Measurements from ENCODE around the gene CCL4.
"Not testable (repeated sequence)": the region's sequence is repeated elsewhere in the genome, so short reads cannot be mapped to it uniquely, and the experiment has no call there.

The CCL4 gene

DNA sequence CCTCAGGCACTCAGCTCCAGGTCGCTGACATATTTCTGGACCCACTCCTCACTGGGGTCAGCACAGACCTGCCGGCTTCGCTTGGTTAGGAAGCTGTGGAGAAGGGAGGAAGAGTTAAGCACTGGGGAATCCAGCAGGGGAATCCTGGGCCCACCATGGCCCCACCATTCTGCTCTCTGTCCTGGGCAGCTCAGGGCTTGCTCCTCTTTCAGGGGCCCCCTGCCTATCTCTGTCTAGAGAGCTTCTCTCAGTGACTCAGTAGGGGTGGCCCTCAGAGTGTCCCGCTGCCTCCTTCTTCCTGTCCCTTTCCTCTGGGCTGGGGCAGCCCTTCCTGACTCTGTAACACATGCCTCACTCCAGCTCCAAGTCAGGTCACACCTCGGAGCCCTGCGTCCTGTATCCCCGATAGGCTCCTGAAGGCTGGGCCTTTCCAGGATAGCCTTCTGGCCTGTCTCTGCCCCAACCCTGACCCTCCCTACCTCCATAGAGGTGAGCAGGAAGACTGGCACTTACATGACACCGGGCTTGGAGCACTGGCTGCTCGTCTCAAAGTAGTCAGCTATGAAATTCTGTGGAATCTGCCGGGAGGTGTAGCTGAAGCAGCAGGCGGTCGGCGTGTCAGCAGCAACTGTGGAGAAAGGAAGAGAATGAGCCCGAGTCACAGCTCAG is 14.8 kb upstream of the CCL4 start:
- no peak for DNase-seq

DNA sequence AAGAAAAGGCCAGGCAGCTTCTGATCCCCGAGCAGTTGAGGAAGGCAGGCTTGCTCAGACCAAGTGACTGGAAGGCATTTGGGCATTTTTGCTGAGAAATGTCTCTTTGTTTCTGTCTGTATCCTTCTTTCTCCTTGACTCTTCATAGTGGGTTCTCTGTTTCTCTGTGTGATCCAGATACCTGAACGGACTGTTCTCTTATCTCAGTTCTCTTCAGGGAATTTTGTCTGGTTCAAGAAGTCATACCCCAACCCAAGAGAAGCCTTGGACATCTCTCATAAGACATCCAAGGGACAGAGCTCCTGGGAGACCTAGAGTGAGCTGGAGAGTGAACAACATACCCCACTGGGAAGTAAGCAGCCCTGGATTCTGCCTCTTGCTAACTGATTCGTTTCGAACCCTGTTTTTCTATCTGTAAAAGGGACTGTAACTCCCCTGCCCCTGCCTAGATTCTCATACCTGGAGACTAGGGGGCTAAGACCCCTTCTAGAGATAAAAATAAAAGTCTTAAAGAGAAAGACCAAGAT is 14.2 kb upstream of the CCL4 start:
- no peak for DNase-seq

DNA sequence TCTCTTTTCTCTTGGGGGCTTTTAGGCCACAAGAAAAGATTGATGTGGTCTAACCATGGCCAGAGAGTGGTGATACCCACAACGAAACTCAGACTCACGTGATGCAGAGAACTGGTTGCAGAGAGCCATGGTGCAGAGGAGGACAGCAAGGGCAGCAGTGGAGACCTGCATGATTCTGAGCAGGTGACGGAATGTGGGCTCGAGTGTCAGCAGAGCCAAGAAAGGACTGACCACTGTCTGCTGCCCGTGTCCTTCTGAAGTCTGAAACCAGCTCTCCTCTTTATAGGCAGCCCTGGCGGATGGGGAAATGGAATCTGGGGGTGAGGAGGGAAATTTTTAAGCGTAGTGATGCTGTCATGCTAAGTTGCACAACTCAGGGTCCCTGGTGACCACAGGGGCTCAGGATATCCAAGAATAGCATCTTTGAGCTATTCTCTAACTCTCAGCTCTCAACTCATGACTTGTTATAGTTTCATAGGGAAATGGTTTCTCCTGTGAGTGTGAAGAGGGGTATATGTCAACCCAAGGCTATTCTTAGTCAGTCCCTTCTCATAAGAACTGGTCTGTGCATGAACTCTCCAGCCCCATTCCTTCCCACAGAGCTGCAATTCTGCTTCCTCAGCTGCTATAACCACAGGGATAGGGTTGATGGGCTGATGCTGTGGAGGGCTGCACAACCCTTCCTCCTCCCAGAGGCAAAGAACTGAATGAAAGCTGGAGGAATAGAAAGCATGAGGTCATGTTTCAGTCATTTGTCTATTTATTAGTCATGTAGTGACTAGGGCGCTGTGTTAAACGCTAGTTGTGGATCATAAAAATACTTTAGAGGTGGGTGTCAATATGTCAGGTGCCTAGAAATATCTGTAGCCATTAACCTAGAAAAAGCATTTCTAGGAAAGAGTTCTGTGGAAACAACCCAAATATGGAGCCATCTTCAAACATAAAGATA is 13.5 kb upstream of the CCL4 start, which contains the start of gene CCL3:
Gene CCL3, minus strand, starts transcription at position 256 of the 949 bp plus-strand sequence. Its CDS starts 85 bp downstream, at position 171.
- no peak for DNase-seq

DNA sequence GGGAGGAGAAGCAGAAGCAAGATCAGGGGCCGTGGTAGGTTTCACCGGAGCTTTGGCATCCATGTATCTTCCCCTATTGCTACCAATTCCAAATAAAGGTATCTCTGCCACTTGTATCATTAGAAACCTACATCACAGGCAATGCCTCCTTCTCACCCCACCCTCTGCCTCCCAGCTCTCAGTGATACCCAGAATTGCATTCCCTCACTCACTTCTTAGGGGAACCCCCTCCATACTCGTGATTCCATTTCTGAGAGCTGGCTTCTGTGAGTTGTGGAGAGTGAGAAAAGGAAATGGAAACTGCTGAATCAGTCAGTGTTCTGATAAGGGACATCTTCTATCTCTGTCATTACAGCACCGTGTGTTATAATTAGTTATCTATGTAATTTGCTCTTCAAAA is 11.4 kb upstream of the CCL4 start:
- DNase-seq = no peak

DNA sequence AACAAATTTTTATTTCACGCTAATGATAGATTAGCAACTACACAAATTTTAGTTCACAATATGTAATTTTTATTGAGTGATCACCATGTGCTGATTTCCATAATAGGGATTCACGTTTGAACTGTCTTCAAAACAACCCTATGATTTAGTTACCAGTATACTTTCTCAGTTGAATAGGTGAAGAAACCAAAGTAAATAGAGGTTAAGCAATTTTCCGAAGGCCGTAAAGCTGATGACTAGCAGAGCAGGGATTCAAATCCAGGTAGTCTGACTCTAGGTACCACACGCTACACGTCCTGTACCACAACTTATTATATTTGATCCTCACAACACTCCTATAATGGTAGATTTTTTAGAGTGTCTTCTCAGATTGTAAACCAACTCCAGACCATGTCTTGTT is 10.9 kb upstream of the CCL4 start:
- not testable (repeated sequence) for DNase-seq

DNA sequence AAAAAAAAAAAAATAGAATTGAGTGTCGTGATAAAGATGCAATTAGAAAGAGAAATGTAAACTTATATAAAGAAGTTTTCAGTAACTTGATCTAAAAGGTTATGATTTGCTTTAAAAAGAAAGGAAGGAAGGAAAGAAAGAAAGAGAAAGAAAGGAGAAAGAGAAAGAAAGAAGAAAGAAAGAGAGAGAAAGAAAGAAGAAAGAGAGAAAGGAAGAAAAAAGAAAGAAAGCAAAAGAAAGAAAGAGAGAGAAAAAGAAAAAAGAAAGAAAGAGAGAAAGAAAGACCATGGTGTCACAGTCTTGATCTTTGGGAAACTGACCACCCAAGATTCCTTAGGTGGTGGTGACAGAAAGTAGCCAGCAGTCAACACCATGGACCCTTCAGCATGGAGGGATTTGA is 9.4 kb upstream of the CCL4 start:
- DNase-seq = no peak

DNA sequence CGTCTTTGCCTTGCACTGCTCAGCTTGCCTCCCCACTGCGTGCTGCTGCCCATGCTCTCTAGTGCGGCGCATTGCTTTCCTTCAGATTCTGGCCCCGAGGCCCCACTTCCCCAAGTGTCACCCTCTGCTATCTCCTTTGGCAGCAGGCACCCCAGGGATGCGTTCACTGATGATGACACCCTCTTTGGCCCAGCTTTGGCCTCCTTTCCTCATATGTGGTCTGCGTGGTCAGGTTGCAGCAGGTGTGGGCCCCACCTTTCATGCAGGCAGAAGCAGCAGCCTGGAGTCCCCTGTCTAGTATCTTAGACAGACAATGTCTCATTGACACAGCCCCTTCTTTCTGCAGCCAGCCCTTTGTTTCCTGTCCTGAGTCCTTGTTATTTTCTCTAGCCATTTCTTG is 8.9 kb upstream of the CCL4 start:
- no peak for DNase-seq

DNA sequence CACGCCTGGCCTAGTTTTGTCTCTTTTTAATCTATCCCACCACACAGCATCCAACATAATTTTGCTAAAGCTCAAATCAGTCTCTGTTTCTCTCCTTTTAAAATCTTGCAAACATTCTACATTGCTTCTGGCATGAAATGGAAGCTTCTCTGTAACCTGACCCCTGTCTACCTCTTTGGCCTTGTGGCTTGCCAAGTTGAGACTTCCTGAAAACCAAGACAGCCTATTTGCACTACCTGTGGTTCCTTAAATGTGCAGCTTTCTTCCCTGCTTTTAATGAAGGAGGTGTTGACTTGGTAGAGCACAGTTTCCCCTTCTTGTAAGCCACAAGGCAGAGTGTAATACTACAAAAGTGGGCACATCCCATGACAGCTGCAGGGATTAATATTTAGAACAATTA is 7.6 kb upstream of the CCL4 start:
- DNase-seq = no peak

DNA sequence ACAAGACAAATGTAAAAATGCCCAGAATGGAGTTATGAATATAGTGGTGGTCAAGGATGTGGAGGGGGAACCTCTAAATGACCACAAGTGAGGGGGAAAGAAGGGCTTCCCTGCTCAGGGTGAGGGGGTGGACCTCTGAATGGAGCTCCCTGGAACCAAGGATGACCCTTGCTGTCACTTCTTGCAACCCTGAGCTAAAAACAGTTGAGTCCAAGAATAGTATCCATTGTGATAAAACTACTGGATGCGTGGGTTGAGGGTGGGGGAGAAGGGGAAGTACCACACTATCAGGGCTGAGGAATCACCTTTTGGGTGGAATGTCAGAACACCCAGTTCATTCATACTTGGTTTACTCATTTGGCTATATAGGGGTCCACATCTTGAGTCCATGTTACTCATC is 4.6 kb upstream of the CCL4 start:
- not testable (repeated sequence) for DNase-seq

DNA sequence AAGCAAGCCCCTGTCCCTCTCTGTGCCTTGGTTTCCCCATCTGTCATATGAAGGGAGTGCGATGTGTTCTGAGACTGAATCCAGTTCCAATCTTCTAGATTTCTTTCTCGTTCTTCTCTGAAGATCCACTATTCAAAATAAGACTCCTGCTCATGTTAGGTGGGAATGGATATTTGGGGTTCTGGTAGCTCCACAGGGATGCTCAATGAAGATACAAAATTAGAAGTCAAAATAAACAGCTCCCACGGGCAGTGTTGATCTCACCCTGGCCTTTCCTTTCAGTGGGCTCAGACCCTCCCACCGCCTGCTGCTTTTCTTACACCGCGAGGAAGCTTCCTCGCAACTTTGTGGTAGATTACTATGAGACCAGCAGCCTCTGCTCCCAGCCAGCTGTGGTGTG is 619 bp downstream of the CCL4 start:
- not testable (repeated sequence) for DNase-seq

DNA sequence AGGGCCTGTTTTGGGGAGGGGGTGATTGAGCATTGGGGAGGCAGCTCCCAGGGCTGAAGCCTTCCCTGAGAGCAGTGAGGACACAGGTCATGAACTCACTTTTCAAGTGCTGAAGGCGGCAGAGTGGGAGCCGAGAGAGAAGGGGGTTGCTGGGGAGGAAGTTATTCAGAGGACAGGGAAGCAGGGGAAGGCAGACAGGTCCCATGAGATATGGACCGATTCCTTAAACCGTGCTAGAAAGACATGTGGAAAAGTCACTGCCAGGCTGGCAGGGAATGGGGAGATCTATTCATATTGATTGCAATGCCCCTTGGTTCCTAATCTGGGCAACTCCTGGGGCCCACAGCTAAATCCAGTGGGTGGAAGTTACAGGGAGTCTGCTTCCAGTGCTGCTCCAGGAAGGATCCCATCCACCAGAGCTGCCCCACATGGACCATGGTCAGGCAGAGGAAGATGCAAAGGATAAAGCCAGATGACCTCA is 1.1 kb downstream of the CCL4 start:
- no peak for DNase-seq

DNA sequence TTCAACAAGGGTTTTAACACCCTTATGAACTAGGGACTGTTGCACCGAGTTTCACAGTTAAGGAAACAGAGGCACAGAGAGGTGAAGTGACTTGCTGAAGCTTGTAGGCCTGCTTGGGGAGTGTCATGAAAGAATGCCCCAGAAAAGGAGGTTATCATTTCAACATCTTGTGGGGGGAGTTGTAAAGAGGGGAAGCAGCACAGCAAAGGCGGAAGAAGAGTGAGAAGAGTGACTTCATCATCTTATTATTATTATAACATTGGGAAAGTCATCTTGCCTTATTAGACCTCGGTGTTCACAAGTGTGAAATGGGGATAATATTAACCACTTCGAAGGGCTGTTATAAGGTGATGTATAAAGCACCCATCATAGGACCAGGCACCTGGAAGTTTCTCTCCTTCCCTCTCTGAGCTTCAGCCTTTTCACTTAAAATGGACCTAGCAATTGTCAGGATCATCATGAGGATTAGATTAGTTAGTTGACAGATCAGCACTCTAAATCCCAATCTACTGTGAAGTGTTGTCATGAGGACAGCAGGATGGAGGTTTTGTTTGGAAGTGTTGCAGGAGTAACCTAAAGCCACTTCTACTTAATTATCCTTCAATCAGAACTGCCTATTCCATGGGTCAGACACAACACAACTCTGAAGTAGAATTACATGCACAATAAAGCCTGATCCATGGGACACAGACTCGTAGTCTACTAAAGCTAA is 2.3 kb downstream of the CCL4 start:
- DNase-seq = no peak

DNA sequence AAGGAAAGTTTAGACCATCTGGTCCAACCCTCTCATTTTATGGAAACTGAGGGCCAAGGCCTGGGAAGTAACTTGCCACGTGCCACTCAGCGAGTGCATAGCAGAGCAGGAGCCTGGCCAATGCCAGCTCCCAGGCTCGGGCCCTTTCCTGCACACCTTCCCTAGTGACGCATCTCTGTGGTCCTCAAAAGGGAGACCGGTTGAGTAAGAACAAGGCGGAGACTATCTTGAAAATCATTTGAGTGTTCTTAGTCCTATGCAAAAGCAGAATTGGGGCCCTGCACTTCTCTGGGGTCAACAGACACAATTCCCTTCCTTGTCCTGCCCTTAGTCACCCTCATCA is 2.8 kb downstream of the CCL4 start:
- no peak for DNase-seq

DNA sequence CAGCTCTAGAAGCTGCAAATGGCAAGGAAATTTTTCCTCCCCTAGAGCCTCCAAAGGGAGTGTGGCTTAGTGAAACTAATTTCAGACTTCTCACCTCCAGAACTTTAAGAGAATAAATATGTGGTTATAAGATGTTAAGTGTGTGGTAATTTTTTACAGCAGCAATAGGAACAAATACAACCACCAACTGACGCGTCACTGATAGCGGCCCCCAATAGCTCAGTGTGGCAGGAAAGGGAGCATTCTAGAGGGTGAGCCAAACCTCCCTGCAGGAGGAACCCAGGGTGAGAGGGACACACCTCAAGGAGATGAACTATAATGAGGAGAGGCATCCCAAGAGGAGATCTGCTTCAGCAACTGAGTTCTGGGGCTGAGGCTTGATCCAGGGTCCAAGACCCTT is 4.0 kb downstream of the CCL4 start:
- DNase-seq = no peak

DNA sequence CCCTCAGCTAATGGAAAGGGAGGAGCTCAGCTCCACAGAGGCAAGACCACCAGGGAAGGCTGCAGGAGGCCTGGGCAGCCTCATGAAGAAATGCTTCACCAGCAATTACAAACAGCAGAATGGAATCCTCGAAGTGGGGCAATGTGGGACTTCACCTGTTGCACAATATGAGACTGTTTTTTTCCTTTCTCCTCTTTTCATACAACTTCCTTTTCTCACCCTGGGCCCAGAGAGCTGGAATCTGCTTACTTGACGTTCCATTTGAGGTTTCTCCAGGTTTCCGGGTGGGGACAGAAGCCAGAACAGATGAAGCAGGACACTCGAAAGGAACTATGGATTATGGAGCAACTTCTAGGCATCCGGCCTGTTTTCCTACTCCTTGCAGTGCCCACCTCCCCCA is 4.6 kb downstream of the CCL4 start:
- not testable (repeated sequence) for DNase-seq

DNA sequence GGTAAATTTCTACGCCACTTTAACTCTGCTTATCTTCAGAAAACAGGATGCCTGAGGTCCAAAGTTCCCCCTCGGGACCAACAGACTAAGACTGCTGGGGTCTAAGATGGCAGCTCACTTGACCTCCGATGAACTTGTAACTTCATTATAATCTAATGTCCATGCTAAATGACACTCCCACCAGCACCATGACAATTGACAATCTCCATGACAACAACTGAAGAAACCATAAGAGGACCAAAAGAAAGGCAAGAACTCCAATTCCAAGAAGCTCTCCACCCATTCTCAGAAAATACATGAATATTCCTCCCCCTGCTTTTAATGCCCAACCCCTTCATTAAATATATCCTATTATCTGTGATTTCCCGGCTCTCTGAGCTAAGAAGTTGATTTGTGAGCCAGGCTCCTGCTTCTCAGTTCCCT is 7.5 kb downstream of the CCL4 start:
- DNase-seq = no peak

DNA sequence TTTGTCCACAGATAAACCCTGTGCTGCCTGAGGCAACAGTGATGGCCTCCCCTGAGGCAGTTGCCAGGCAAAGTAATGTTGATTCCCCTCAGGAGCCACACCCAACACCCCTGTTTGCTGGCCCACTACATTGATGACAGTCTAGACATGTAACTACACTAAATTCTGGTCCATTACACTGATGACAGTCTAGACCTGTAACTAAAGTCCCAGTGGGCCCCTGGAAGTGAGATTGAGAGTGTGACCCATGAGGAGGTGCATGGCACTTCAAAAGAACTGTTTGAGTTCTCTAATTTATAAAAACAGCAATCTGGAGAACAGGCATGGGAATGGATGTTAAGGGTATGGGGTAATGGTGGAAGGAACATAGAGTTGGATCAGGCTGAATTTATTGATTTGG is 8.9 kb downstream of the CCL4 start:
- no peak for DNase-seq

DNA sequence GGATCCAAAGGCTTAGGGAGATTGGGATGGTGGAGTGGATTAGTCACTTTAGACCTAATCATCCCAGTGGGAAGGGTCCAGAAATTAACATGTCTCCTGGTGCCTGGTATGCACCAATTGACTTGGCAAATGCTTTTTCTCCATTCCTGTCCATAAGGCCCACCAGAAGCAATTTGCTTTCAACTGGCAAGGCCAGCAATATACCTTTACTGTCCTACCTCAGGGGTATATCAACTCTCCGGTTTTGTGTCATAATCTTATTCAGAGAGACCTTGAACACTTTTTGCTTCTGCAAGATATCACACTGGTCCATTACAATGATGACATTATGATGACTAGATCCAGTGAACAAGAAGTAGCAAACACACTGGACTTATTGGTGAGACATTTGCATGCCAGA is 9.5 kb downstream of the CCL4 start:
- DNase-seq = not testable (repeated sequence)

DNA sequence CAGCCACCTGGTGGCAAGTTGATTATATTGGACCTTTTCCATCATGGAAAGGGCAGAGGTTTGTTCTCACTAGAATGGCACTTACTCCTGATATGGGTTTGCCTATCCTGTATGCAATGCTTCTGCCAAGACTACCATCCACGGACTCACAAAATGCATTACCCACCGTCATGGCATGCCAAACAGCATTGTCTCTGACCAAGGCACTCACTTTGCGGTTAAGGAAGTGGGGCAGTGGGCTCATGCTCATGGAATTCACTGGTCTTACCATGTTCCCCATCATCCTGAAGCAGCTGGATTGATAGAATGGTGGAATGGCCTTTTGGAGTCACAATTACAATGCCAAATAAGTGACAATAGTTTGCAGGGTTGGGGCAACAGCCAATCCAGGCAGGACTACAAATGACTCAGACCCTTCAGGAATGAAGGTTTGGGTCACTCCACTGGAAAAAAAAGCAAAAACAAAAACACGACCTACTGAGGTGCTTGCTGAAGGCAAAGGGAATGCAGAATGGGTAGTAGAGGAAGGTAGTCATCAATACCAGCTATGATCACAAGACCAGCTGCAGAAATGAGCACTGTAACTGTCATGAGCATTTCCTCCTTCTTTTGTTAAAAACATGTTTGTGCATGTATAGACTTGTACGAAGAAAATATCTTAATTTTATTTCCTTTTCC is 11.5 kb downstream of the CCL4 start:
- DNase-seq = not testable (repeated sequence)

DNA sequence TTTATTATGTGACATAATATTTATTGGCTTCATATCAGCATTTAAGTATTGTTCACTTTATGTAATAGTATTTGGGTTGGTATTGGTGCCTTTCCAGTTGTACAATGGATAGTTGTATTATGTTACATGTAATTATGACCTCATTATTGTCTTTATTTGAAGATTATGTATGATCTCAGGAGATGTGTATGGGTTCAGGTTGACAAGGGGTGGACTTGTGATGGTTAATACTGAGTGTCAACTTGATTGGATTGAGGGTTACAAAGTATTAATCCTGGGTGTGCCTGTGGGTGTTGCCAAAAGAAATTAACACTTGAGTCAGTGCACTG is 12.0 kb downstream of the CCL4 start:
- DNase-seq = not testable (repeated sequence)

DNA sequence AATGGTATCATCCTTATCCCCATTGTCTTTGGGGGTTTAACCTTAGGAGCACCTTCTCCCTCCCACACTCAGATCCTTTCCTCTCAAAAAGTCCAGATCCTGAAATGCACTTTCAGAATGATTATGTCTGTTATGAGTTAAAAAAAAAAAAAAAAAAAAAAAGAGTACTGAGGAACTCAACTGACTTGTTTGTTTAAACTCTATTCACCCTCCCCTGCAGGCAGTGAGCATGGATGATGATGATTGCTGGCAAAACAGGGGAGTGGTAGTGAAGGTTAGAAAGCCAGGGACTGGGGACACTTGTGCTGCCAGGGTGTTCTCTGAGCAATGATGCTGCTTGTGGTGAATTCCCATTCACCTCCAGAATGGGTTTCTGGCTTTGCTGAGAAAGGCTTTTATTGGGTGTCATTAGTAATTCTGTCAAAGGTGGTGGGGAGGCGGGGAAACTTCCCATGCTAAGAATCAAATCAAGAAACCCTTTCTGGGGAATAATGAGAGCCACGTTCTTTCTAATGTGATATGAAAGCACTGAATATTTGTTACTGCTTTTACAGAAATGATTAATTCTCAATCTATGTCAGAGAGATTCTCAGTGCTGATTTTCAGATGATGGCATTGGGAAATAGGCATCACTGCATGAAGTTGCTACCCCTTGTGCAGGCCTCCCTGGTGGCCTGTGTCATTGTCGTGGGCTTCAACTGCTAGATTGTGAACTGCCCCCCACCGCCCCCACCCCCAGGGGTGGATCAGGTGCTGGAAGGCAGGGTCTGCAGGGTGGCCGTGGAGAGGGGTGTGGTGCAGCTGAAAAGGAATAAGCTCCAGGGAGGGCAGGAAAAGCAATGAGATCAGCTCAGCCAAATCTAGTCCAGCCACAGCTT is 14.1 kb downstream of the CCL4 start:
- no peak for DNase-seq
